UCSD-AML1 (cell line): Measurements from ENCODE around the gene PCP4L1.
"Not testable (repeated sequence)": the region's sequence is repeated elsewhere in the genome, so short reads cannot be mapped to it uniquely, and the experiment has no call there.

ENCODE experiments used
- DNase-seq: peaks from one replicate; lab custom pipeline; 2025; ENCODE audit not compliant: unreplicated experiment; lab: John Stamatoyannopoulos, UW

PCP4L1 gene

GRCh38 chr1:161227196-161227871 lies 31.2 kb upstream of the PCP4L1 start:
- DNase-seq, result peak; percentile 83

- no peak for DNase-seq
Measured at GRCh38 chr1:161228032-161228431, 30.5 kb upstream of the PCP4L1 start.

GRCh38 chr1:161229896-161230295 lies 28.6 kb upstream of the PCP4L1 start:
- DNase-seq, result no peak

GRCh38 chr1:161230762-161231161 lies 27.8 kb upstream of the PCP4L1 start:
- no peak for DNase-seq

- no peak for DNase-seq
Measured at GRCh38 chr1:161233102-161233501, 25.4 kb upstream of the PCP4L1 start.

GRCh38 chr1:161235957-161236775 lies 22.4 kb upstream of the PCP4L1 start:
- no peak for DNase-seq

- no peak for DNase-seq
Measured at GRCh38 chr1:161238039-161238473, 20.5 kb upstream of the PCP4L1 start, which contains the start of gene NR1I3. Gene NR1I3, minus strand, starts transcription at chr1:161238203. Its CDS starts 1,638 bp downstream, at chr1:161236565.

GRCh38 chr1:161241682-161242081 lies 16.9 kb upstream of the PCP4L1 start:
- DNase-seq, result peak; percentile 30

GRCh38 chr1:161242313-161242712 lies 16.2 kb upstream of the PCP4L1 start:
- no peak for DNase-seq

GRCh38 chr1:161244888-161245287 lies 13.7 kb upstream of the PCP4L1 start:
- no peak for DNase-seq

- DNase-seq, result not testable (repeated sequence)
Measured at GRCh38 chr1:161250100-161250499, 8.4 kb upstream of the PCP4L1 start.

- DNase-seq, result no peak
Measured at GRCh38 chr1:161250829-161251228, 7.7 kb upstream of the PCP4L1 start.

GRCh38 chr1:161251579-161251978 lies 7.0 kb upstream of the PCP4L1 start:
- no peak for DNase-seq

- not testable (repeated sequence) for DNase-seq
Measured at GRCh38 chr1:161255302-161255701, 3.2 kb upstream of the PCP4L1 start.

GRCh38 chr1:161255955-161256520 lies 2.5 kb upstream of the PCP4L1 start:
- DNase-seq, result not testable (repeated sequence)

GRCh38 chr1:161257109-161257508 lies 1.4 kb upstream of the PCP4L1 start:
- not testable (repeated sequence) for DNase-seq

GRCh38 chr1:161259345-161259702 lies 779 bp downstream of the PCP4L1 start:
- no peak for DNase-seq

- DNase-seq, result no peak
Measured at GRCh38 chr1:161259765-161260164, 1.2 kb downstream of the PCP4L1 start.

- DNase-seq, result no peak
Measured at GRCh38 chr1:161260376-161261260, 2.1 kb downstream of the PCP4L1 start.

GRCh38 chr1:161261261-161262235 lies 3.0 kb downstream of the PCP4L1 start:
- DNase-seq, result no peak
